Neural cell (in vitro differentiated cells): Measurements from ENCODE around the gene STX16.

Source experiments
- EZH2 ChIP-seq: fragments of 200-600, 300-800 bp; shearing (Covaris generic), sonication (generic); IDR thresholded peaks from 2 replicates; pipeline ENCODE4 v1.6.1; 2014; ENCODE audit warnings: antibody characterized with exemption, low read length, borderline replicate concordance, mild to moderate bottlenecking; ENCODE audit not compliant: insufficient read depth, poor library complexity, severe bottlenecking
- POLR2AphosphoS5 ChIP-seq: IDR thresholded peaks from 2 replicates; pipeline ENCODE4 v1.6.1; 2012
- SMC3 ChIP-seq: fragments of 450-650 bp; conservative IDR thresholded peaks from 2 replicates; pipeline ENCODE4 v1.6.1; 2014; ENCODE audit warnings: antibody characterized with exemption, mild to moderate bottlenecking, moderate library complexity; ENCODE audit not compliant: poor library complexity
- TF ChIP-seq, protein P1 (sequence below): fragments of 450-650 bp; IDR thresholded peaks from 2 replicates; pipeline ENCODE4 v1.5.1; 2014; ENCODE audit warnings: antibody characterized with exemption, mild to moderate bottlenecking, moderate library complexity; ENCODE audit not compliant: poor library complexity, severe bottlenecking
- TF ChIP-seq, protein P2 (sequence below): IDR thresholded peaks from 2 replicates; pipeline ENCODE4 v1.6.1; 2012; ENCODE audit warnings: borderline replicate concordance

DNA sequence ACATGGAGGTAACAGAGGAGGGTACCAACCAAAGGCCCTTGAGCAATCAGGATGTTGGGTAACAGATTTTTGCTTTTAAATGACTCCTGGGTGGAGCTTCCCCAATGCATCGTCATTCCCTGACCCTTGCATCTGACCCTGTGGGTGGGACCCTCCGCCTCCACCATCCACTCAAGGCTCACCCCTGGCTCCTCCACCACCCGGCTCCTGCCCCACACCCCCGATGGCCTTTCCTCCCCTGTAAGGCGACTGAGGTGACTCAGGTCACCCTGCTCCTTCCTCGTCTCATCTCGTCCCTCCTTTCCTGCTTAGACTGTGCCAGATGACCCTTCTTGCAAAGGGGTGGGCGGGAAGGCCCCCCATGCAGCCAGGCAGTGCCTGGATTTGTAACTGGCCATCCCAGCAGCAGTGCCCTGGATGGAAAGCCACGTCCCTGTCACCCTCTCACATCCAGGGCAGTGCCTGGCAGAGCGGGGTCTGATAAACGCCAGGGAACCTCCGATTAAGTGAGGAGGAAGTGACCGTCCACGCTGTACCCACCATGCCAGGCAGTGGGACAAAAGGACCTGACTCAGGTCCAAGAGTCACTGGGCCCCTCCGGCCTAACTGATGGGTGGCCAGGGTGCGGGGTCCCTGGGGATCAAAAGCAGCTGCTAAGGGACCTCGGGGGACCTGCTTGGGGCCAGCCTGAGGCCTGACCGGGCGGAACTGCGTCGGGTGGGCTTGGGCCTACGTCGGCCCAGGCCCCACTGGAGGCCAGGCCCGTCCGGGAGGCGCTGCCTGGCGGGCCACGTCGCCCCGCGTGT is 40.9 kb downstream of the STX16 start:
- TF ChIP-seq POLR2AphosphoS5 (no peak), EZH2 (no peak), SMC3 (no peak)
- TF ChIP-seq, protein P1, sequence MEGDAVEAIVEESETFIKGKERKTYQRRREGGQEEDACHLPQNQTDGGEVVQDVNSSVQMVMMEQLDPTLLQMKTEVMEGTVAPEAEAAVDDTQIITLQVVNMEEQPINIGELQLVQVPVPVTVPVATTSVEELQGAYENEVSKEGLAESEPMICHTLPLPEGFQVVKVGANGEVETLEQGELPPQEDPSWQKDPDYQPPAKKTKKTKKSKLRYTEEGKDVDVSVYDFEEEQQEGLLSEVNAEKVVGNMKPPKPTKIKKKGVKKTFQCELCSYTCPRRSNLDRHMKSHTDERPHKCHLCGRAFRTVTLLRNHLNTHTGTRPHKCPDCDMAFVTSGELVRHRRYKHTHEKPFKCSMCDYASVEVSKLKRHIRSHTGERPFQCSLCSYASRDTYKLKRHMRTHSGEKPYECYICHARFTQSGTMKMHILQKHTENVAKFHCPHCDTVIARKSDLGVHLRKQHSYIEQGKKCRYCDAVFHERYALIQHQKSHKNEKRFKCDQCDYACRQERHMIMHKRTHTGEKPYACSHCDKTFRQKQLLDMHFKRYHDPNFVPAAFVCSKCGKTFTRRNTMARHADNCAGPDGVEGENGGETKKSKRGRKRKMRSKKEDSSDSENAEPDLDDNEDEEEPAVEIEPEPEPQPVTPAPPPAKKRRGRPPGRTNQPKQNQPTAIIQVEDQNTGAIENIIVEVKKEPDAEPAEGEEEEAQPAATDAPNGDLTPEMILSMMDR, result no peak
- TF ChIP-seq, protein P2, sequence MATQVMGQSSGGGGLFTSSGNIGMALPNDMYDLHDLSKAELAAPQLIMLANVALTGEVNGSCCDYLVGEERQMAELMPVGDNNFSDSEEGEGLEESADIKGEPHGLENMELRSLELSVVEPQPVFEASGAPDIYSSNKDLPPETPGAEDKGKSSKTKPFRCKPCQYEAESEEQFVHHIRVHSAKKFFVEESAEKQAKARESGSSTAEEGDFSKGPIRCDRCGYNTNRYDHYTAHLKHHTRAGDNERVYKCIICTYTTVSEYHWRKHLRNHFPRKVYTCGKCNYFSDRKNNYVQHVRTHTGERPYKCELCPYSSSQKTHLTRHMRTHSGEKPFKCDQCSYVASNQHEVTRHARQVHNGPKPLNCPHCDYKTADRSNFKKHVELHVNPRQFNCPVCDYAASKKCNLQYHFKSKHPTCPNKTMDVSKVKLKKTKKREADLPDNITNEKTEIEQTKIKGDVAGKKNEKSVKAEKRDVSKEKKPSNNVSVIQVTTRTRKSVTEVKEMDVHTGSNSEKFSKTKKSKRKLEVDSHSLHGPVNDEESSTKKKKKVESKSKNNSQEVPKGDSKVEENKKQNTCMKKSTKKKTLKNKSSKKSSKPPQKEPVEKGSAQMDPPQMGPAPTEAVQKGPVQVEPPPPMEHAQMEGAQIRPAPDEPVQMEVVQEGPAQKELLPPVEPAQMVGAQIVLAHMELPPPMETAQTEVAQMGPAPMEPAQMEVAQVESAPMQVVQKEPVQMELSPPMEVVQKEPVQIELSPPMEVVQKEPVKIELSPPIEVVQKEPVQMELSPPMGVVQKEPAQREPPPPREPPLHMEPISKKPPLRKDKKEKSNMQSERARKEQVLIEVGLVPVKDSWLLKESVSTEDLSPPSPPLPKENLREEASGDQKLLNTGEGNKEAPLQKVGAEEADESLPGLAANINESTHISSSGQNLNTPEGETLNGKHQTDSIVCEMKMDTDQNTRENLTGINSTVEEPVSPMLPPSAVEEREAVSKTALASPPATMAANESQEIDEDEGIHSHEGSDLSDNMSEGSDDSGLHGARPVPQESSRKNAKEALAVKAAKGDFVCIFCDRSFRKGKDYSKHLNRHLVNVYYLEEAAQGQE, result no peak
